Measurements from ENCODE around the gene ASPG. TPM values are rescaled to one million over a fixed set of nuclear protein-coding genes. Genes with fewer than 3 reads are reported as not detected.

ASPG gene
- total RNA-seq, 2 donors from 2014 or later, result not detected

GRCh38 chr14:104139460-104140212 is 54.1 kb downstream of the ASPG start:
- no peaks in the 10 kb centered on the region for H3K36me3 Mint-ChIP-seq
- ATAC-seq (no peak), DNase-seq (ENCODE audit: low spot score) (peak; percentile 39)
- peaks cover 9 to 14% of the 10 kb centered on the region in 2 donors for H3K27me3 Mint-ChIP-seq
- no peaks in the 10 kb centered on the region for H3K9me3 Mint-ChIP-seq
- H3K4me3 Mint-ChIP-seq, result no peak overlapping the region
- no peak overlapping the region for H3K27ac Mint-ChIP-seq
- H3K4me1 Mint-ChIP-seq (ENCODE audit: low read depth in 2 of 2), result peaks cover 0 to 4% of the 10 kb centered on the region in 2 donors

DNA sequence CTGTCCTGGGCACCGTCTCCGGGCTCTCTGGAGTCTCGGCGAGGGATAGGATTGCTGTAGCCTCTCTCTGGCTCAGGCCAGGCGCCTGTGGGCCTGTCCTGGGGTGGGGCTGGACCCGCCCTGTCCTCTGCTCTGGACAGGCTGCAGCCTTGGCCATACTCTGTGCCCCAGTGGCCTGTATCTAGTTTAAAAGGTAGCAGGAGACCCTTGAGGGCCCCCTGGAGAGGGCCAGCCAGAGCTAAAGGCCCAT is 54.6 kb downstream of the ASPG start:
- H3K36me3 Mint-ChIP-seq, result no peaks in the 10 kb centered on the region
- no peaks in the 10 kb centered on the region for H3K9me3 Mint-ChIP-seq
- peaks cover 4 to 11% of the 10 kb centered on the region in 2 donors for H3K27me3 Mint-ChIP-seq
- H3K4me1 Mint-ChIP-seq (ENCODE audit: low read depth in 2 of 2), result peaks cover 0 to 4% of the 10 kb centered on the region in 2 donors
- DNase-seq (ENCODE audit: low spot score) (no peak), ATAC-seq (no peak)
- H3K4me3 Mint-ChIP-seq, result no peak overlapping the region
- no peak overlapping the region for H3K27ac Mint-ChIP-seq

- DNase-seq (ENCODE audit: low spot score) (peak; percentile 56), ATAC-seq (no peak)
- Mint-ChIP-seq H3K27me3 (peaks cover 0 to 7% of the 10 kb centered on the region in 2 donors), H3K9me3 (no peaks in the 10 kb centered on the region), H3K4me1 (ENCODE audit: low read depth in 2 of 2) (peaks cover 0 to 4% of the 10 kb centered on the region in 2 donors), H3K36me3 (no peaks in the 10 kb centered on the region), H3K27ac (no peak overlapping the region), H3K4me3 (no peak overlapping the region)
These were observed 55.2 kb downstream of the ASPG start for GRCh38 chr14:104140463-104141331.

DNA sequence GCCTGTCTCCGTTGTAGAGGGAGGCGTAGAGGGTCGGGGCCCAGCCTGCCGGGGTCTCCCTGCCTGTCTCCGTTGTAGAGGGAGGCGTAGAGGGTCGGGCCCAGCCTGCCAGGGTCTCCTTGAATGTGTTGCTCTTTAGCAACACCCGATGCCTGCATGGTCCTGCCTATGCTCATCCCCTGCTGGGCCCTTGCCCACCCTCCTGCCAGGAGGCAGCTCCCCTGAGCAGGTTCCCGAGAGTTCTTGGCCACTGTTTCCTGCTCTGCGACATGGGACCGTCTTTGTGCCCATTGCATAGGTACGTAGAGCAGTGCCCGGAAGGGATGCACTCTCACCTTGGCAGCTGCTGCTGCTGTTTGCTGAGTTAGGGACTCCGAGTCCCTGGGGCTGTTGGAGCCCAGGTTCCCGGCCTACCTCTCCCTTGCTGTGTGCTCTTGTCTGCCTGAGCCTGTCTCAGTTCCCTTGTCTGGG is 56.2 kb downstream of the ASPG start:
- no peak overlapping the region for H3K4me3 Mint-ChIP-seq
- H3K4me1 Mint-ChIP-seq (ENCODE audit: low read depth in 2 of 2), result peaks cover 0 to 4% of the 10 kb centered on the region in 2 donors
- DNase-seq (ENCODE audit: low spot score) (no peak), ATAC-seq (no peak)
- H3K9me3 Mint-ChIP-seq, result no peaks in the 10 kb centered on the region
- no peak overlapping the region for H3K27ac Mint-ChIP-seq
- no peaks in the 10 kb centered on the region for H3K36me3 Mint-ChIP-seq
- H3K27me3 Mint-ChIP-seq, result peaks cover 0 to 7% of the 10 kb centered on the region in 2 donors

DNA sequence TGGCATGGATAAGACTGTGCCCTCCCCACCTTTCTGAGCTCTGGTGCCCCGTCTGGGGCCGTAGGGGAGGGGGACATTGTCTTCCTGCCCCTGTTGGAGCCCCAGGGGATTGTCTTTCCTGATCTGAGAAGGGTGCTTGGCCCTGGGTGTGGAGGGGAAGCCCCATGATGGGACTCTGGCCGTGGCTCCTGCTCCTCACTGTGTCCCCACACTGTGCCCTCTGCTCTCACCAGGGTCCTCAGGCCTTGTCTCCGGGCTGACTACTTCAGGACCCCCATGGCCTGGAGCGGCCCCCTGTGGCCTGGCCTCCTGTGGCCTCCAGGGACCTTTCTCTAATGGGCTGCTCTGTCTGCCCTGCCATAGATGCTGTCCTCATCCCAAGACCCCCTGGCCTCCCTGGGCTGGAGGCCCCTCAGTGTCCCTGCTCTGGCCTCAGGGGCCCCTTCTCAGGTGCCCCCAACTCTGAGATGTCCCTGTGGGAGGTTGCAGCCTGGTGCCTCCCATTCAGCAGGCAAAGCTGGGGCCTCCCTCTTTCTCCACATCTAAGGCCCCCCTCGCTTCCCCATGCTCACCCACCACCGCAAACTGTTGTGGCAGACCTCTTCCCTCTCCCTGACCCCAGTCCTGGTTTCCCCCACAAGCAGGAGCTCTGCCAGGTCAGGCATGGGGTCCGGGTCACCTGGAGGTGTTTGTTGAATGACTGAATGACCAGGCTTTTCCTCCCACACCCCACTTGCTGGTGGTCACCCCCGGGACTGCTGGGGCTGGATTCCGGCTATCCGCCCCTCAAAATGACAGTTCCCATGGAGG is 56.8 kb downstream of the ASPG start:
- Mint-ChIP-seq H3K27ac (no peak overlapping the region), H3K36me3 (no peaks in the 10 kb centered on the region), H3K27me3 (peaks cover 0 to 2% of the 10 kb centered on the region in 2 donors), H3K9me3 (no peaks in the 10 kb centered on the region), H3K4me1 (ENCODE audit: low read depth in 2 of 2) (no peaks in the 10 kb centered on the region), H3K4me3 (no peak overlapping the region)
- no peak for ATAC-seq
- peak; percentile 41 for DNase-seq (ENCODE audit: low spot score)

DNA sequence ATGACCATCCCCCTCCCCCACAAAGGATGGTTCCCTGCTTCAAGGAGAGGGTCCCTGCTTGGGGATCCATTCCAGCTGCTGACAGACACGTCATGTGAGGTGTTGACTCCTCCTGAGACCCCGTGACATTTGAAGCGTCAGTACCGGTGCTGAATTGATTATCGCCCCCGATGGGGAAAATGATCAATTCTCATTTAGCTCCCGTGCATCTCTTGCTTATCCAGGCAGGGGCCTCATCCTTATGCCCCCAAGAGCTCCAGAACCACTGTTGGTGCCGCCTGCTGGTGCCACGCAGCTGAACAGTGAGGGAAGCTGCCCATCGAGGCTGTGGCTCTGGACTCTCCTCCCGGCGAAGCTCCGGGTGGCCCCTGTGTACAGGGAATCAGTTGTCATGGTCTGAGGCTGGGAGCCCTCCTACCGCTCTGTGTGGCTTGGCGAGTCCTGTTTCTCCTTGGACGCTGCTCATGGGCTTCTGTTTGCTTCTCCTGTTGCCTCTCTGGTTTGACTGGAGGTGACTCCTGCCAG is 57.5 kb downstream of the ASPG start:
- DNase-seq (ENCODE audit: low spot score), result peak; percentile 42
- no peaks in the 10 kb centered on the region for H3K4me1 Mint-ChIP-seq (ENCODE audit: low read depth in 2 of 2)
- no peak overlapping the region for H3K27ac Mint-ChIP-seq
- H3K27me3 Mint-ChIP-seq, result peaks cover 0 to 2% of the 10 kb centered on the region in 2 donors
- no peak overlapping the region for H3K4me3 Mint-ChIP-seq
- H3K36me3 Mint-ChIP-seq, result no peaks in the 10 kb centered on the region
- H3K9me3 Mint-ChIP-seq, result no peaks in the 10 kb centered on the region
- no peak for ATAC-seq

- peak; percentile 60 for DNase-seq (ENCODE audit: low spot score)
- no peaks in the 10 kb centered on the region for H3K9me3 Mint-ChIP-seq
- no peaks in the 10 kb centered on the region for H3K4me1 Mint-ChIP-seq (ENCODE audit: low read depth in 2 of 2)
- no peak for ATAC-seq
- H3K27me3 Mint-ChIP-seq, result peaks cover 0 to 2% of the 10 kb centered on the region in 2 donors
- H3K27ac Mint-ChIP-seq, result no peak overlapping the region
- H3K36me3 Mint-ChIP-seq, result no peaks in the 10 kb centered on the region
- no peak overlapping the region for H3K4me3 Mint-ChIP-seq
These were observed 58.3 kb downstream of the ASPG start for GRCh38 chr14:104143521-104144452.

GRCh38 chr14:104144453-104144790 is 58.9 kb downstream of the ASPG start:
- ATAC-seq (no peak), DNase-seq (ENCODE audit: low spot score) (no peak)
- H3K27ac Mint-ChIP-seq, result no peak overlapping the region
- no peaks in the 10 kb centered on the region for H3K36me3 Mint-ChIP-seq
- H3K27me3 Mint-ChIP-seq, result peaks cover 0 to under 1% of the 10 kb centered on the region in 2 donors
- no peaks in the 10 kb centered on the region for H3K9me3 Mint-ChIP-seq
- no peak overlapping the region for H3K4me3 Mint-ChIP-seq
- no peaks in the 10 kb centered on the region for H3K4me1 Mint-ChIP-seq (ENCODE audit: low read depth in 2 of 2)

GRCh38 chr14:104144911-104145825 is 59.7 kb downstream of the ASPG start:
- no peaks in the 10 kb centered on the region for H3K36me3 Mint-ChIP-seq
- DNase-seq (ENCODE audit: low spot score) (peak; percentile 39), ATAC-seq (no peak)
- no peak overlapping the region for H3K4me3 Mint-ChIP-seq
- no peaks in the 10 kb centered on the region for H3K27me3 Mint-ChIP-seq
- no peaks in the 10 kb centered on the region for H3K9me3 Mint-ChIP-seq
- no peaks in the 10 kb centered on the region for H3K4me1 Mint-ChIP-seq (ENCODE audit: low read depth in 2 of 2)
- H3K27ac Mint-ChIP-seq, result no peak overlapping the region

DNA sequence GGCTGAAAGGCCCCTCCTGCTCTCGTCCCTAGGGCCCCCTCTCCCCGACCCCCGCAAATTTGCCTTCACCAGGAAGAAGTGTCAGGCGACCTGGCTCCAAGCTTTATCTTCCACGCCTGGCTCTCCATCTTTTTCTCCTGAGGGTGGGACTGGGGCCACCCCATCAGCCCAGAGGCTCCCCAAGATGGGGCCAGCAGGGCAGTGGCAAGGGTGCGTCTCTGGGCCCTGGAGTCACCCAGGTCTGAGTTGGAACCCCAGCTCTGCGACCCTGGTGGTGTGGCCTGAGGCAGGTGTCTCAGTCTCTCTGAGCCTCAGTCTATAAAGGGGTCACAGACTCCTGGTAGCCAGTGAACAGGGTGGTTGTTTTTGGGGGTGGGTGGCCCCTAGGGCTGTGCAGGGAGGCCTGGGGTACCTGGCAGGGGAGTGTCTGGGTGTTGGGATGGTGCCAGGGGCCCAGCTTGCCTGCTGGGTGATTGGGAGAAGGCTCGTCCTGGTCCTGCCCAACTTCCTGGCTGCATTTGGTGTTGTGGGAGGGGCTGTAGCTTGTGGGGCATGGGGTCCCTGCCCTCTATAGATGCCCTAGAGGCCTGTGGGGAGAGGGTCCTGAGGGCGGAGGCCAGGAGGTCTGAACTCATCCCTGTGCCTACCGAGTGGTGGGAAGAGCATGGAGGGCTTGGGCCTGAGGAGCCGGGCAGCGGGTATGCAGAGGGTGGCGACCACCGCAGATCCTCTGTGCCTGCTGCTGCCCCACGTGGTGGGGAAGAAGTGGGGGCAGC is 60.5 kb downstream of the ASPG start:
- H3K4me3 Mint-ChIP-seq, result no peak overlapping the region
- H3K36me3 Mint-ChIP-seq, result no peaks in the 10 kb centered on the region
- no peak overlapping the region for H3K27ac Mint-ChIP-seq
- H3K27me3 Mint-ChIP-seq, result no peaks in the 10 kb centered on the region
- ATAC-seq, result no peak
- peak; percentile 56 for DNase-seq (ENCODE audit: low spot score)
- H3K4me1 Mint-ChIP-seq (ENCODE audit: low read depth in 2 of 2), result no peaks in the 10 kb centered on the region
- no peaks in the 10 kb centered on the region for H3K9me3 Mint-ChIP-seq

GRCh38 chr14:104146651-104147345 is 61.3 kb downstream of the ASPG start:
- Mint-ChIP-seq H3K4me1 (ENCODE audit: low read depth in 2 of 2) (no peaks in the 10 kb centered on the region), H3K36me3 (no peaks in the 10 kb centered on the region), H3K4me3 (no peak overlapping the region), H3K27ac (no peak overlapping the region), H3K9me3 (no peaks in the 10 kb centered on the region), H3K27me3 (no peaks in the 10 kb centered on the region)
- DNase-seq (ENCODE audit: low spot score), result peak; percentile 60
- ATAC-seq, result no peak

All from natural killer cell treated with Interleukin-12 subunit alpha and Interleukin-12 subunit beta and Interleukin-15 and Interleukin-18, amount 100 ng/mL, for 72 hours (primary cell).